GM12878 (cell line): ENCODE data around the gene EYS.

Experiments
- CBX3 ChIP-seq: fragments of 200-600 bp; sonication (generic); IDR thresholded peaks from 2 replicates; pipeline ENCODE4 v1.6.1; 2016; ENCODE audit warnings: low read depth, borderline replicate concordance
- EP300 ChIP-seq, 2 experiments: fragments of 150-350 bp in 1 of 2; IDR thresholded peaks; 2 replicates each; pipeline ENCODE4 v1.6.1; 2011 to 2012; ENCODE audit warnings: low read depth in 2 of 2, low read length in 2 of 2, borderline replicate concordance in 1 of 2, improper control_type of control experiment in 1 of 2, inconsistent platforms in 1 of 2; ENCODE audit not compliant: control insufficient read depth in 1 of 2
- HDAC2 ChIP-seq: fragments of 200-600 bp; sonication (generic); IDR thresholded peaks from 2 replicates; pipeline ENCODE4 v1.6.1; 2017
- JUND ChIP-seq: IDR thresholded peaks from 2 replicates; pipeline ENCODE4 v1.6.1; 2012; ENCODE audit warnings: low read depth, mild to moderate bottlenecking, low read length, improper control_type of control experiment, moderate library complexity
- TF ChIP-seq, protein P1 (sequence below), 3 experiments: IDR thresholded peaks in 2 of 3; conservative IDR thresholded peaks in 1 of 3; 2 replicates each; pipeline ENCODE4 v1.5.1; 2011; ENCODE audit warnings: low read depth in 3 of 3, low read length in 3 of 3, mild to moderate bottlenecking in 3 of 3, control low read depth in 2 of 3, moderate library complexity in 2 of 3, inconsistent platforms in 1 of 3, mixed read lengths in 1 of 3; ENCODE audit not compliant: control insufficient read depth in 2 of 3, insufficient read depth in 1 of 3; ENCODE audit errors: extremely low read depth in 1 of 3

DNA sequence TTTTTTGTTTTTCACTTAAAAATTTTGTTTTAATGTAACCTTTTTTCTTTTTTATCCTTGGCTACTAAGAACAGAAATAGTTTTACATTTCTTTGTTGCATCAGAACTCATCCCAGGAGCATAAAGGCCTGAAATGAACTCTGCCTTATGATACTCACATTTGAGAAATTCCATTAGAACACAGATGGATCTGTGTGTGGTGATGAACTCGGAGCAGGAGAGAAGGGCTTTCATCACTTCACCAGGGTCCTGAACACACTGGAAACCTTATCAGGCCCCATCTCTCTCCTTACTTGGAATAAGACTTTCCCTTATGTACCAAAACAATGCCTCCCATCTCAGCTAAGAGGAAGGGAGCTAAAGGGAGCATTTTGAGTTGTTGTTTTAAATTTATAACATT, 1932.1 kb downstream of the EYS start:
- TF ChIP-seq, protein P1, sequence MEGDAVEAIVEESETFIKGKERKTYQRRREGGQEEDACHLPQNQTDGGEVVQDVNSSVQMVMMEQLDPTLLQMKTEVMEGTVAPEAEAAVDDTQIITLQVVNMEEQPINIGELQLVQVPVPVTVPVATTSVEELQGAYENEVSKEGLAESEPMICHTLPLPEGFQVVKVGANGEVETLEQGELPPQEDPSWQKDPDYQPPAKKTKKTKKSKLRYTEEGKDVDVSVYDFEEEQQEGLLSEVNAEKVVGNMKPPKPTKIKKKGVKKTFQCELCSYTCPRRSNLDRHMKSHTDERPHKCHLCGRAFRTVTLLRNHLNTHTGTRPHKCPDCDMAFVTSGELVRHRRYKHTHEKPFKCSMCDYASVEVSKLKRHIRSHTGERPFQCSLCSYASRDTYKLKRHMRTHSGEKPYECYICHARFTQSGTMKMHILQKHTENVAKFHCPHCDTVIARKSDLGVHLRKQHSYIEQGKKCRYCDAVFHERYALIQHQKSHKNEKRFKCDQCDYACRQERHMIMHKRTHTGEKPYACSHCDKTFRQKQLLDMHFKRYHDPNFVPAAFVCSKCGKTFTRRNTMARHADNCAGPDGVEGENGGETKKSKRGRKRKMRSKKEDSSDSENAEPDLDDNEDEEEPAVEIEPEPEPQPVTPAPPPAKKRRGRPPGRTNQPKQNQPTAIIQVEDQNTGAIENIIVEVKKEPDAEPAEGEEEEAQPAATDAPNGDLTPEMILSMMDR (IDR thresholded peaks at IDR 0.05 in 2 of 3, conservative IDR thresholded peaks at IDR 0.05 in 1 of 3; ENCODE audit: control insufficient read depth in 2 of 3, extremely low read depth in 1 of 3, insufficient read depth in 1 of 3, low read depth in 3 of 3, low read length in 3 of 3) = no peak
- no peak for TF ChIP-seq JUND
- TF ChIP-seq EP300 (IDR thresholded peaks at IDR 0.05; ENCODE audit: borderline replicate concordance in 1 of 2, control insufficient read depth in 1 of 2, low read depth in 2 of 2, low read length in 2 of 2) = no peak
- no peak for TF ChIP-seq HDAC2
- TF ChIP-seq CBX3 = no peak
